Duodenal mucosa (tissue), 2 donors: Measurements from ENCODE around the gene ACOX2.

Experiments
- H3K27ac ChIP-seq: one replicate; pipeline ENCODE4 v1.7.0; 2013; ENCODE audit warnings: low read depth, low read length
- H3K27me3 ChIP-seq, 2 donors: one replicate each; pipeline ENCODE4 v1.7.0; 2013; ENCODE audit warnings: low read length in 2 of 2, control low read depth in 1 of 2; ENCODE audit not compliant: insufficient read depth in 2 of 2, control insufficient read depth in 1 of 2
- H3K36me3 ChIP-seq, 2 donors: one replicate each; pipeline ENCODE4 v1.7.0; 2013; ENCODE audit warnings: low read length in 2 of 2, control low read depth in 1 of 2; ENCODE audit not compliant: insufficient read depth in 2 of 2, control insufficient read depth in 1 of 2
- H3K4me1 ChIP-seq, 2 donors: one replicate each; pipeline ENCODE4 v1.7.0; 2013; ENCODE audit warnings: low read length in 2 of 2, control low read depth in 1 of 2; ENCODE audit not compliant: insufficient read depth in 2 of 2, control insufficient read depth in 1 of 2
- H3K4me3 ChIP-seq, 2 donors: one replicate each; pipeline ENCODE4 v1.7.0; 2013; ENCODE audit warnings: low read length in 2 of 2, low read depth in 1 of 2
- H3K9ac ChIP-seq, 2 donors: one replicate each; pipeline ENCODE4 v1.7.0; 2013; ENCODE audit warnings: low read length in 2 of 2, low read depth in 1 of 2
- H3K9me3 ChIP-seq, 2 donors: one replicate each; pipeline ENCODE4 v1.7.0; 2013; ENCODE audit warnings: low read length in 2 of 2, control low read depth in 1 of 2; ENCODE audit not compliant: control insufficient read depth in 1 of 2

Gene ACOX2

GRCh38 chr3:58536501-58537411, at the start of gene ACOX2:
ACOX2 (minus strand) TSS chr3:58537190; CDS start chr3:58535106, 2,084 bp downstream.
- H3K4me1 ChIP-seq: peaks cover 44 to 45% of the 10 kb centered on the region in 2 donors
- peaks cover 4 to 19% of the 10 kb centered on the region in 2 donors for H3K36me3 ChIP-seq
- no peaks in the 10 kb centered on the region for H3K9me3 ChIP-seq
- H3K27ac ChIP-seq: peak within 1 kb of the TSS; percentile 64
- no peaks in the 10 kb centered on the region for H3K27me3 ChIP-seq
- H3K9ac ChIP-seq: peak within 1 kb of the TSS; percentile 77 to 78
- H3K4me3 ChIP-seq: peak within 1 kb of the TSS; percentile 61 to 63

DNA sequence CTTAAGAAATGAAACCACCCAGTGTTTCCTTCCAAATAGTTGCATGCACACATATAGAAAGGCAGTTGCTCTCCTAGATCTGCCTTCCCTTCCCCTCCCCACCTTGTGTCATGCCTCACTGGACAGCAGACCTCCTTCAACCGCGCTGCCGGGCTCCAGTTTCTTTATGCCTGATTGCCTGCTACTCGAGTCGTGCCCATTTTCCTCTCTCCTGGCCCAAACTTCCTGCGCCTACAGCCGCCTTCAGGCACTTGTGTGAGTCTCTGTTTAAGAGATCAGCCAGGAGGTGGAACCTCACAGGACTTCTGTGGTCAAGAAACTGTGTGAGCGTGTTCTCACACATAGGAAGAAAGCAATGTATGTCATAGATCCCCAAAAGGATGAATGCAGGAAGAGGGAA, 49.0 kb upstream of the ACOX2 start:
- peaks cover 4 to 12% of the 10 kb centered on the region in 2 donors for H3K4me1 ChIP-seq
- no peak overlapping the region for H3K27ac ChIP-seq
- H3K4me3 ChIP-seq: peak overlapping the region in 1 of 2 donors; percentile 81
- no peak overlapping the region for H3K9ac ChIP-seq
- H3K36me3 ChIP-seq: no peaks in the 10 kb centered on the region
- H3K27me3 ChIP-seq: peaks cover 26 to 28% of the 10 kb centered on the region in 2 donors
- H3K9me3 ChIP-seq: no peaks in the 10 kb centered on the region

DNA sequence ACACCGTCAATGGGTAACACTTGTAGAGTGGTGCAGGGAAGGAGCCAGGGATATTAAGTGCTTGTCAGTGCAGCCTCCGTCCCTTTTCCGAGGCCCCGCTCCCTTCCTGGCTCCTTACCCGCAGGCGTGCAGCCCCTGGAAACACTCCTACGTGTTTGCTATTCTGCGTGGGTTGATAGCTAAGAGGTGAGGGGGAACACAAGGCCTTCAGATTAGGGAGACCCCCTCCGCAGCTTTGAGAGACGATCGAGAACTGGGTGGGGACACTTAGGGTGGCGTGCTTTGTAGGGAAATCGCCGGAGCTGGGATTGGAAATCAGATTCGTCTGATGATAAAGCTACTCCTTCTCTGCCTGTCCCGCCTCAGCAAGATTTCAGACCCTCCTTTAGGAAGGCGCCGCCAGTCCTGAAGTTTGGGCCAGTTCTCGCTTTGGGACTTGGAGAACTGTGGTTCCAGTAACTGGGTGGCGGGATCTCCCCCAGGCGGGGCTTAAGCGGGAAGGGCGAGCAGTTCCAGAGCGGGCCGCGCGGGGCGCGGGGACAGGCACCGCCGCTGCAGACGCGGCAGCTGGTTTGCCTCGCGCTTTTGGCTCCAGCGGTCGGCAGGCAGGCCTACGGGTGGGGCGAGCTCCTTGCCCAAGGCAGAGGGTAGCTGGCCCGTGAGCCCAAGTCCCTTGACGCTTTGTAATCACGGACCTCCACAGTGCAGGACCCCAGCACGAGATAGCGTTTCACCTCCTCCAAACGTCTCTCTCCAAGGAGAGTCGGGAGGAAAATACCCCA, 48.2 kb upstream of the ACOX2 start:
- Histone ChIP-seq H3K4me3 (peak overlapping the region; percentile 75 to 81), H3K36me3 (no peaks in the 10 kb centered on the region), H3K9ac (peak overlapping the region; percentile 16 to 52), H3K4me1 (peaks cover 4 to 12% of the 10 kb centered on the region in 2 donors), H3K9me3 (no peaks in the 10 kb centered on the region), H3K27ac (peak overlapping the region; percentile 47), H3K27me3 (peaks cover 26 to 28% of the 10 kb centered on the region in 2 donors)

DNA sequence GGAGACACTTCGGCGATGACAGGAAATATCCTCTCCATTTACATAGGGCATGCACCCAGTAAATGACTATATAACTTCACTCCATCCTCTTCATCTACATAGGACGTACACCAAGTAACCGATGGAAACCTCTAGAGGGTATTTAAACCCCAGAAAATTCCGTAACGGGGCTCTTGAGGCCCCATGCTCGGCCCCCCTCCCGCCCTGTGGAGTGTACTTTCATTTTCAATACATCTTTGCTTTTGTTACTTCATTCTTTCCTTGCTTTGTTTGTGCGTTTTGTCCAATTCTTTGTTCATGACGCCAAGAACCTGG, 47.7 kb upstream of the ACOX2 start:
- Histone ChIP-seq H3K9ac (peak overlapping the region; percentile 16 to 52), H3K27ac (peak overlapping the region; percentile 47), H3K36me3 (no peaks in the 10 kb centered on the region), H3K4me3 (peak overlapping the region; percentile 75 to 81), H3K4me1 (peaks cover 4 to 12% of the 10 kb centered on the region in 2 donors), H3K9me3 (no peaks in the 10 kb centered on the region), H3K27me3 (peaks cover 26 to 28% of the 10 kb centered on the region in 2 donors)

GRCh38 chr3:58581328-58582091, 44.5 kb upstream of the ACOX2 start:
- Histone ChIP-seq H3K27ac (no peak overlapping the region), H3K9me3 (no peaks in the 10 kb centered on the region), H3K4me3 (no peak overlapping the region)

GRCh38 chr3:58580826-58581327, 43.9 kb upstream of the ACOX2 start:
- Histone ChIP-seq H3K9ac (no peak overlapping the region), H3K27me3 (peaks cover 5% of the 10 kb centered on the region in 2 donors), H3K4me3 (no peak overlapping the region), H3K36me3 (no peaks in the 10 kb centered on the region), H3K9me3 (no peaks in the 10 kb centered on the region), H3K4me1 (peaks cover 4 to 9% of the 10 kb centered on the region in 2 donors), H3K27ac (no peak overlapping the region)

More at GRCh38 chr3:58581328-58582091, 44.5 kb upstream of the ACOX2 start:
- peaks cover 11% of the 10 kb centered on the region in 2 donors for H3K27me3 ChIP-seq
- no peak overlapping the region for H3K9ac ChIP-seq
- peaks cover 4 to 12% of the 10 kb centered on the region in 2 donors for H3K4me1 ChIP-seq
- no peaks in the 10 kb centered on the region for H3K36me3 ChIP-seq

DNA sequence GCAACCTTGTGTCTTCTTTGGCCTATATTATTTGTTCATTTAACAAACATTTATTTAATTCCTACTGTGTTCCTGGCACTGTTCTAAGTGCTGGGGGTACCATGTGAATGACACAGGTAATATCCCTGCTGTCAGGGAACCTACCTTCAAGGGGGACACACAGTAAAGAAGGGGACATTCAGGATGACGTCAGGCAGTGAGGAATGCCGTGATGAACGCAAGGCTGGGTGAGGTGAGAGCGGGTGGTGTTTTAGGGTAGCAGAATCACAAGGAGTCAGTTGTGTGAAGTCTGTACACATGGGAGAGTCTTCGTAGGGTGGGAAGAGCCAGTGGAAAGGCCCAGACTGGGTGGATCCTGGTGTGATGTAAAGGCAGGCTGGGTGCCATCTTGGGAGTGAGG, 41.9 kb upstream of the ACOX2 start:
- H3K36me3 ChIP-seq: no peaks in the 10 kb centered on the region
- H3K4me1 ChIP-seq: no peaks in the 10 kb centered on the region
- H3K27me3 ChIP-seq: no peaks in the 10 kb centered on the region
- H3K4me3 ChIP-seq: no peak overlapping the region
- H3K27ac ChIP-seq: no peak overlapping the region
- H3K9ac ChIP-seq: no peak overlapping the region
- H3K9me3 ChIP-seq: no peaks in the 10 kb centered on the region

- H3K36me3 ChIP-seq: no peaks in the 10 kb centered on the region
- H3K9me3 ChIP-seq: no peaks in the 10 kb centered on the region
- peak within 1 kb of the TSS; percentile 34 for H3K27ac ChIP-seq
- H3K4me1 ChIP-seq: no peaks in the 10 kb centered on the region
- no peak within 1 kb of the TSS for H3K9ac ChIP-seq
- H3K4me3 ChIP-seq: peak within 1 kb of the TSS in 1 of 2 donors; percentile 23
- H3K27me3 ChIP-seq: no peaks in the 10 kb centered on the region
These were observed 40.4 kb upstream of the ACOX2 start, which contains the start of gene FAM107A for GRCh38 chr3:58577269-58577821. FAM107A (minus strand) TSS chr3:58577391; CDS start chr3:58569860, 7,531 bp downstream.

DNA sequence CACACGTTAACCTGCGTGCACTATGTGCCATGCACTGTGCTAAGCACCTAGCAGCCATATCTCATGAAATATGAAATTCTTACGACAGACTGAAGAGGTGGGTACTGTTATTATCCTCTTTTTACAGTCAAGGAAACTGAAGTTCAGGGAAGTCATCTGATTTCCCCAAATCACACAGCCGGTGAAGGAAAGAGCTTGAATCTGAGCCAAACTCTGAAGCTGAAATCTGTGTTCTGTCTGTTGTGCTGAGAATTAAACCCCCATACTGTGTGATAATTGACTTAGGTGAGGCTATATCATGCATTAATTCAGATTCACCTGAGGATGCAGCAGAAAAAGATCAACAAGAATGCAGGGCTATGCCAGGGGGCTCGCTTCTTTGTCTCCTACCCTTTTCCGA, 39.7 kb upstream of the ACOX2 start:
- Histone ChIP-seq H3K36me3 (no peaks in the 10 kb centered on the region), H3K4me3 (peak overlapping the region in 1 of 2 donors; percentile 23), H3K27me3 (no peaks in the 10 kb centered on the region), H3K4me1 (no peaks in the 10 kb centered on the region), H3K9ac (no peak overlapping the region), H3K9me3 (no peaks in the 10 kb centered on the region), H3K27ac (peak overlapping the region; percentile 34)
